Endodermal cell (in vitro differentiated cells): Measurements from ENCODE around the gene AAK1. TPM values are rescaled to one million over a fixed set of nuclear protein-coding genes. Genes with fewer than 3 reads are reported as not detected.

ENCODE experiments used
- DNase-seq: peaks from one replicate; pipeline ENCODE4 v3.0.0-alpha.2; 2017
- H3K27ac ChIP-seq: 2 replicates; pipeline ENCODE4 v1.5.1; 2013; ENCODE audit warnings: mild to moderate bottlenecking, low read depth, low read length, moderate library complexity
- H3K27me3 ChIP-seq: 2 replicates; pipeline ENCODE4 v1.6.1; 2013; ENCODE audit warnings: mild to moderate bottlenecking, low read length, moderate library complexity; ENCODE audit not compliant: insufficient read depth, control insufficient read depth, poor library complexity, severe bottlenecking
- H3K36me3 ChIP-seq: 2 replicates; pipeline ENCODE4 v1.7.0; 2013; ENCODE audit warnings: mild to moderate bottlenecking, low read length, moderate library complexity; ENCODE audit not compliant: control insufficient read depth, insufficient read depth
- H3K4me1 ChIP-seq: one replicate; pipeline ENCODE4 v1.7.0; 2013; ENCODE audit warnings: low read length; ENCODE audit not compliant: control insufficient read depth, insufficient read depth
- H3K4me3 ChIP-seq: 2 replicates; pipeline ENCODE4 v1.5.1; 2013; ENCODE audit warnings: mild to moderate bottlenecking, low read length, moderate library complexity
- H3K9ac ChIP-seq: 2 replicates; pipeline ENCODE4 v1.6.1; 2013; ENCODE audit warnings: mild to moderate bottlenecking, low read length, moderate library complexity; ENCODE audit not compliant: poor library complexity, severe bottlenecking; ENCODE audit errors: extremely low read depth
- H3K9me3 ChIP-seq: 2 replicates; pipeline ENCODE4 v1.6.1; 2013; ENCODE audit warnings: mild to moderate bottlenecking, low read length, moderate library complexity; ENCODE audit not compliant: control insufficient read depth
- H3K27ac Mint-ChIP-seq: 2 replicates; pipeline ENCODE4 v1.8.0; 2020; ENCODE audit warnings: mixed read lengths
- H3K27me3 Mint-ChIP-seq: 2 replicates; pipeline ENCODE4 v1.8.0; 2021; ENCODE audit warnings: mild to moderate bottlenecking, mixed read lengths; ENCODE audit not compliant: insufficient read depth
- H3K36me3 Mint-ChIP-seq: 2 replicates; pipeline ENCODE4 v1.8.0; 2020; ENCODE audit warnings: low read depth, mixed read lengths
- H3K4me1 Mint-ChIP-seq: 2 replicates; pipeline ENCODE4 v1.8.0; 2020; ENCODE audit warnings: mixed read lengths
- H3K4me3 Mint-ChIP-seq: 2 replicates; pipeline ENCODE4 v1.8.0; 2020; ENCODE audit warnings: mild to moderate bottlenecking, moderate library complexity, mixed read lengths
- H3K9me3 Mint-ChIP-seq: 2 replicates; pipeline ENCODE4 v1.8.0; 2020; ENCODE audit warnings: mild to moderate bottlenecking, mixed read lengths
- whole genome bisulfite sequencing, 2 experiments: methylation state at CpG; one replicate each; pipeline versions ENCODE4 v1.1.5 to v1.1.7; 2013; ENCODE audit warnings: missing lambda C conversion rate in 2 of 2, mixed read lengths in 1 of 2; ENCODE audit not compliant: insufficient coverage in 1 of 2, insufficient read length in 1 of 2; 5-methylcytosine and 5-hydroxymethylcytosine counted together
- total RNA-seq, 2 donors: library from RNA; stranded (reverse); fragmentation: NEBNext Ultra II Directional in 1 of 2; extraction: Animal tissue kit (Norgen Biotek cat#: 25700) in 1 of 2; gene quantifications; 2 replicates in 1 of 2; 3 replicates in 1 of 2; pipeline ENCODE4 v1.2.1, GENCODE V29; 2021
- TF ChIP-seq, protein P1 (sequence below): fragments of 200-600 bp; sonication (generic); conservative IDR thresholded peaks from 2 replicates; pipeline ENCODE4 v1.5.0; 2021; ENCODE audit warnings: antibody characterized with exemption, mild to moderate bottlenecking

AAK1 gene
- total RNA-seq, 2 donors from 2014 or later = 29.2 to 34.7 TPM

DNA sequence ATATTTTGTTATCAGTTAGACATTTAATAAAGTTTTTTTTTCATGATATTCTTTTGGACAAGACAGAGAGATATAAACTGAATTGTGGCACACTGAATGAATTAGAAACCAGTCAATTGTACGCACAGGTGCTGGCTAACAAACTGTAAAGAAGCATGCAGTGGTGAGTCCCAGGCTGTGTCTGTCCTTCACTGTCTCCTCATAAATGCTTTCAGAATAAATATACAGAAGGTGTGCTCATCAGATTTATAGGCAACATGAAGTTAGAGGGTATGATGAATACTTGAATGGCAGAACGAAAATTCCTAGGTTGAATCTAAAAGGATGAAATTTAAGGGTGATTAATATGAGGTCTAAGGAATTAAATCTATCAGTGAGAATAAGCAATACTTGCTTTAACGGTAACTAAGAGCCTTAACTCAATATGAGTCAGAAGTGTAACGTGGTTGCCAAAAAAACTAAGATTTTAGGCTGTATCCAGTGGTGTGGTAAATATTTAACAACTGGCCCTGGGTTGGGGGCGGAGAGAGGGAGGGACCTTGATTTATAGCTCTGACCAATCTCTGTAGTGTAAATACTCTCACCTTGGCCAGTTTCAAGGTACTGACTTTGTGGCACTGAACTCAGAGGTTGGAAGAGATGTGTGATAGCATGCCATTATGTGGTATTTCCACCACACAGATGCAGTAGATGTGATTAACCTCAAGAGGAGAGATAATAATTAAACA, 41.9 kb upstream of the AAK1 start:
- no peak overlapping the region for H3K27ac Mint-ChIP-seq
- no peak overlapping the region for H3K27ac ChIP-seq
- DNase-seq = no peak
- H3K4me3 Mint-ChIP-seq = no peak overlapping the region
- H3K9ac ChIP-seq = no peak overlapping the region
- peaks cover 1% of the 10 kb centered on the region for H3K27me3 Mint-ChIP-seq
- H3K36me3 ChIP-seq = no peaks in the 10 kb centered on the region
- H3K4me1 ChIP-seq = no peaks in the 10 kb centered on the region
- peaks cover 4% of the 10 kb centered on the region for H3K4me1 Mint-ChIP-seq
- H3K27me3 ChIP-seq = no peaks in the 10 kb centered on the region
- 93 to 97% methylated on average over 4 to 5 of the region's 5 CpGs for WGBS, 2 experiments
- H3K9me3 ChIP-seq = no peaks in the 10 kb centered on the region
- H3K36me3 Mint-ChIP-seq = no peaks in the 10 kb centered on the region
- TF ChIP-seq, protein P1, sequence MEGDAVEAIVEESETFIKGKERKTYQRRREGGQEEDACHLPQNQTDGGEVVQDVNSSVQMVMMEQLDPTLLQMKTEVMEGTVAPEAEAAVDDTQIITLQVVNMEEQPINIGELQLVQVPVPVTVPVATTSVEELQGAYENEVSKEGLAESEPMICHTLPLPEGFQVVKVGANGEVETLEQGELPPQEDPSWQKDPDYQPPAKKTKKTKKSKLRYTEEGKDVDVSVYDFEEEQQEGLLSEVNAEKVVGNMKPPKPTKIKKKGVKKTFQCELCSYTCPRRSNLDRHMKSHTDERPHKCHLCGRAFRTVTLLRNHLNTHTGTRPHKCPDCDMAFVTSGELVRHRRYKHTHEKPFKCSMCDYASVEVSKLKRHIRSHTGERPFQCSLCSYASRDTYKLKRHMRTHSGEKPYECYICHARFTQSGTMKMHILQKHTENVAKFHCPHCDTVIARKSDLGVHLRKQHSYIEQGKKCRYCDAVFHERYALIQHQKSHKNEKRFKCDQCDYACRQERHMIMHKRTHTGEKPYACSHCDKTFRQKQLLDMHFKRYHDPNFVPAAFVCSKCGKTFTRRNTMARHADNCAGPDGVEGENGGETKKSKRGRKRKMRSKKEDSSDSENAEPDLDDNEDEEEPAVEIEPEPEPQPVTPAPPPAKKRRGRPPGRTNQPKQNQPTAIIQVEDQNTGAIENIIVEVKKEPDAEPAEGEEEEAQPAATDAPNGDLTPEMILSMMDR = no peak
- no peak overlapping the region for H3K4me3 ChIP-seq
- H3K9me3 Mint-ChIP-seq = no peaks in the 10 kb centered on the region

- TF ChIP-seq, protein P1 = no peak
- Histone ChIP-seq H3K4me3 (no peak overlapping the region), H3K9ac (no peak overlapping the region), H3K27me3 (no peaks in the 10 kb centered on the region), H3K4me1 (no peaks in the 10 kb centered on the region), H3K27ac (no peak overlapping the region), H3K9me3 (no peaks in the 10 kb centered on the region), H3K36me3 (no peaks in the 10 kb centered on the region)
- no peaks in the 10 kb centered on the region for H3K36me3 Mint-ChIP-seq
- no peak overlapping the region for H3K27ac Mint-ChIP-seq
- H3K4me1 Mint-ChIP-seq = peaks cover 4% of the 10 kb centered on the region
- 92 to 93% methylated on average over 3 to 5 of the region's 5 CpGs for WGBS, 2 experiments
- H3K27me3 Mint-ChIP-seq = peaks cover 4% of the 10 kb centered on the region
- no peaks in the 10 kb centered on the region for H3K9me3 Mint-ChIP-seq
- DNase-seq = no peak
- H3K4me3 Mint-ChIP-seq = no peak overlapping the region
Measured at GRCh38 chr2:69683170-69683971, 39.8 kb upstream of the AAK1 start.

- Mint-ChIP-seq H3K9me3 (no peaks in the 10 kb centered on the region), H3K27ac (no peak overlapping the region), H3K4me1 (peaks cover 4% of the 10 kb centered on the region), H3K4me3 (no peak overlapping the region), H3K36me3 (no peaks in the 10 kb centered on the region), H3K27me3 (peaks cover 4% of the 10 kb centered on the region)
- Histone ChIP-seq H3K4me1 (no peaks in the 10 kb centered on the region), H3K9me3 (no peaks in the 10 kb centered on the region), H3K27me3 (no peaks in the 10 kb centered on the region), H3K36me3 (no peaks in the 10 kb centered on the region), H3K9ac (no peak overlapping the region), H3K27ac (no peak overlapping the region), H3K4me3 (no peak overlapping the region)
- DNase-seq = no peak
- WGBS, 2 experiments = 83% methylated on average over 1 of the region's 1 CpG; no CpG with 5 or more reads in 1 of the 2 experiments
- TF ChIP-seq, protein P1 = no peak
Measured at GRCh38 chr2:69682525-69682924, 39.0 kb upstream of the AAK1 start.
